ENCODE measurements around the gene CCL18.

DNA sequence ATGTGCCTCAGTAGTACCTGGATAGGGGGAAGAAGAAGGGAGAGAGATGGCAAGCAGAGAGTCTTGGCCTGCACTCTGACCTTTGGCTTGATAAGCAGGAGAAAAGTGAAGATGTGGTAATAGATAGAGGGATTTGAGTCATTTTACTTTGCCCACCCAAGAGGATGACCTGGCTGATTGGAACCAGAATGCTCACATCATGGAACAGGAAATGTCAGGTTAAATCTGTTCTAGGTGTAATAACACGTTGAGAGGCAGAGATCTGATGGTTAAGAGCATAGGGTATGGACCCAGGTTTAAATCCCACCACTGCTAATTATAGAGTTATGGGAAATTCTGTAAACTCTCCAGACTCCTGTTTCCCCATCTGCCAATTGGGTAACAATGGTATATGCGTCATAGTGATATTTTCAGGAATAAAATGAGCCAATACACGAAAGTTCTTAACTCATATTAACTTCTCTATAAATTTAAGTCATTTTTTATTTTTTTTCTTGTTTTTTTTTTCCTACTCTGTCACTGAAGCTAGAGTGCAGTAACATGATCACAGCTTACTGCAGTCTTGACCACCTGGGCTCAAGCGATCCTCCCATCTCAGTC, 8.1 kb upstream of the CCL18 start:
- TF ChIP-seq, protein P1, sequence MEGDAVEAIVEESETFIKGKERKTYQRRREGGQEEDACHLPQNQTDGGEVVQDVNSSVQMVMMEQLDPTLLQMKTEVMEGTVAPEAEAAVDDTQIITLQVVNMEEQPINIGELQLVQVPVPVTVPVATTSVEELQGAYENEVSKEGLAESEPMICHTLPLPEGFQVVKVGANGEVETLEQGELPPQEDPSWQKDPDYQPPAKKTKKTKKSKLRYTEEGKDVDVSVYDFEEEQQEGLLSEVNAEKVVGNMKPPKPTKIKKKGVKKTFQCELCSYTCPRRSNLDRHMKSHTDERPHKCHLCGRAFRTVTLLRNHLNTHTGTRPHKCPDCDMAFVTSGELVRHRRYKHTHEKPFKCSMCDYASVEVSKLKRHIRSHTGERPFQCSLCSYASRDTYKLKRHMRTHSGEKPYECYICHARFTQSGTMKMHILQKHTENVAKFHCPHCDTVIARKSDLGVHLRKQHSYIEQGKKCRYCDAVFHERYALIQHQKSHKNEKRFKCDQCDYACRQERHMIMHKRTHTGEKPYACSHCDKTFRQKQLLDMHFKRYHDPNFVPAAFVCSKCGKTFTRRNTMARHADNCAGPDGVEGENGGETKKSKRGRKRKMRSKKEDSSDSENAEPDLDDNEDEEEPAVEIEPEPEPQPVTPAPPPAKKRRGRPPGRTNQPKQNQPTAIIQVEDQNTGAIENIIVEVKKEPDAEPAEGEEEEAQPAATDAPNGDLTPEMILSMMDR (IDR thresholded peaks at IDR 0.05; ENCODE audit: low read depth, low read length, poor library complexity, severe bottlenecking): no peak
- no peak for TF ChIP-seq EZH2phosphoT487 (IDR thresholded peaks at IDR 0.05; ENCODE audit: borderline replicate concordance, low read length)

Measured in DOHH2 (cell line).